GM19193 (cell line): ENCODE data around the gene LSG1.

ENCODE experiments used
- POLR2A ChIP-seq: IDR thresholded peaks from 4 replicates; pipeline ENCODE4 v1.6.1; 2011; ENCODE audit not compliant: insufficient read depth, insufficient read length; ENCODE audit errors: extremely low read depth

LSG1 gene

DNA sequence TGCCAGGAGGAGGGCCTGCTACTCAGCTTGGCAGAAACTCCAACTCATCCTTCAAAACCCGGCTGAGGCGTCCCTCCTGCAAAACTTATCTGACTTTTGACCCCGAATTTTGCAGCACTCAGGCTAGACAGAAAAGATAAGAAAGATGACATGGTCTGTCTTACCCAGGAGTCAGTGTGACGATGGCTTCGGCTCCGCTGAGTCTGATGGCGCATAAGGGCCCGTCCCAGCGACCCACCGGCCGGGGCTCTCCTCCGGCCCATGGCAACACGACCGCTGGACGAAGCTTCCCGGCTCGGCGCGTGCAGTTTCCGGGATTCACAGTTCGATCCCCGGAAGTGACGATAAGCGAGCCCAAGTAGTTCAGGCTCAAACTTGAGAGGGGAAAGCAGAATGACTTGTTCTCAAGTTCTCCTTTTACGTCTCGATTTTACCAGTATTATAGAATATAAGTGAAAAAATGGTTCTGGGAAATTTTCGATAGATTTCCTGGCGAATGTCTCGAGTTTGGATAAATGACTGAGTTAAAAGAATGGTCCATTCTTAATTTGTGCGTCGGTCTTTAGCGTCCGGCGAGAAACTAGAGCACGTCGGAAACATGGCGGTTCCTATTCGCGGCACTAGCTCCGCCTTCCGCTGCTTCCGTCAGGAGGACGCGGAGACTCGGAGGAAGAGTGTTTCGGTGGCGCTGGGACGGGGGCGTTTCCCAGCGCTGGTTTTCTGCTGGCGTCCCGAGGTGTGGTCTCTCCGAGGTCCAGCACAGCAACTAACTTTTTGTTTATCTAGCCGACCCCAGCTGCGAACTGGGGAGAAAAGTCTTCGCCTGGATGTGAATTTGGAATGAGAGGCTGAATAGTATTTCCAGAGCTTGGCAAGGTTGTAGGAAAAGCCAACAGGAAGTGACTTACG, at the start of gene LSG1:
Gene LSG1, minus strand, starts transcription at position 292 of the 909 bp plus-strand sequence. Its CDS starts 29 bp downstream, at position 263.
- TF ChIP-seq POLR2A, result peak; percentile 71

- TF ChIP-seq POLR2A, result no peak
These were observed 48.1 kb upstream of the LSG1 start for GRCh38 chr3:194720048-194720447.

DNA sequence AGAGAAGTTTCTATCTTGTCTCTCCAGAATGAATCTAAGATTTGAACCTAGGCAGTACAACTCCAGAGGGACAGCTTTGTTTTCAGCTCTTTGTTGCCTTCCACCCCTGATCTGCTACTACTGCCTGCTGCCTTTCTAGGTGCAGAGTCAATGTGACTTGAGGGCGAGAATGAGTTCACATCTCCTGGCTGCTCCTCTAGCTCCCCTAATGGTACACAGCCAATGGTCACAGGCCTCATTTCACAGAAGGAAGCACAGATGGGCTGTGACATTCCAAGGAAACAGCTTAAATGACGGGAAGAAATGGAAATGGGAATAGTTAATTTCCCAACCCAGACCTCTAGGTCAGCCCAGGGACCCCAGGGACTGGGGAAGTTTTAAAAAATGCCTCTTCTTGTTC, 46.1 kb upstream of the LSG1 start:
- no peak for TF ChIP-seq POLR2A

DNA sequence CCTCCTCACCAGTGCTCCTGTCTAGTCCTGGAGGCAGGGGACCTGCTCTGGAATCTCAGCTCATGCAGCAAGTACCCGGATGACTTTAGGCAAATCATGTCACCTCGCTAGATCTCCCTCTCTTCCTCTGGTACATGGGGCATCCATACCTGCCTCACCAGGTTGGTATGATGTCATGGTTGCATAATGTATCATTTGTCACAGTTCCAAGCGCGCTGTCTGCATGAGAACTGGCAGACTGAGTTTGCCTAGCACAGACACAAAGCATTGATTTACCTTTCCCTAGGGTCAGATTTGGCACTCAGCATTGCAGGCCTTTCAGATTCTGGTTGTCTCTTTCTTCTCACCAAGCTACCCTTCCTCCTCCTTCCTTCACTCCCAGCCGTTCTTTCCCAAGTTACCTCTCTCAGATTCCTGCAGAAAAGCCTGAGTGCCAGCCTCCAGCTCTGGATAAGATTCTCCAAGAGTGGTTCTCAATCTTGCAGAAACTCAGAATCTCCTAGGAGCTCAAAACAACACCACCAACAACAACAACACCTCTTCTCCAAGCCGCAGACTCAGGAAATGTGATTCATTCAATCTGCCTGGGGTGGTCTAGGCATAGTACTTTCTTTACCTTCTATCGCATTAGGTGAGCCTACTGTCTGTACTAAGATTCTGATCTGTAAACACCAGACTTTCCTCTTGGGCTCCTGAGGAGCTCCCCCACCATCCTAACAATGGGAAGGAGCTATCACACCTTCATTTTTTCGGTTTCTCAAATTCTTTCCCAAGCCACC, 43.2 kb upstream of the LSG1 start:
- TF ChIP-seq POLR2A, result no peak

DNA sequence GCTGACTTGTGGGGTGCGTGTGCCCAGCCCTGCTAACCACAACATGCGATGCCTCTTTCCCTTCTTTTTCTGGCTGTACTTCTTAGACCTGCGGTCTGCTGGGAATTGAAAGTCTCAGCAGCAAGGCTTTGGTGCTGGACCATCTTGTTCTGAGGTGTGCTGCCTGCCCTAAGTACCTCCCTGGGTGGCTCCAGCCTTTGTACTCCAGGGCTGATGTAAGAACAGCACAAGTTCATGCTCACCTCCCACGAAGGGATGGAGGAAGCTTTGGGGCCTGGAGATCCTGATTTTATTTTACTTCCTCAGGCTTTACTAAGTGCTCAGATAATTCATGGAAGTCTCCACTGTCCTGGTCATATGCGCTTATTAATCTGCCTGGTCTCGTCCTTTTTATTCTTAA, 42.6 kb upstream of the LSG1 start:
- TF ChIP-seq POLR2A, result no peak

- no peak for TF ChIP-seq POLR2A
These were observed 42.1 kb upstream of the LSG1 start for GRCh38 chr3:194714137-194714455.

GRCh38 chr3:194713299-194714136, 41.5 kb upstream of the LSG1 start:
- no peak for TF ChIP-seq POLR2A

DNA sequence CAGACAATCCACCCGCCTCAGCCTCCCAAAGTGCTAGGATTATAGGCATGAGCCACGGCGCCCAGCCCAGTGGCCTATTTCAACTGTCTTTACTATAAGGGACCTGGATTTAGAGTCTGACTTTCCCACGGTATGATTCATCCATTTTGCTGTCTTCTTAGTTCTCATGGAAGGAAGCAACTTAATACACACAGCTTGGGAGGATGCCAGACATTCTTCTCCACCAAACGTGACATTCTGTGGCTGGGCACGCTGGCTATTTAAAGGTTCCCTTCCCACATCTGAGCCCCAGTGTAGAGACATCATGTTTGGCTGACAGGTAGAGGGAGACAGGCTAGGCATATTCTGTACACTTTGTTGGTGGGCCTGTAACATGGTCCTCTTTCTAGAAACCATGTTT, 39.9 kb upstream of the LSG1 start:
- no peak for TF ChIP-seq POLR2A

DNA sequence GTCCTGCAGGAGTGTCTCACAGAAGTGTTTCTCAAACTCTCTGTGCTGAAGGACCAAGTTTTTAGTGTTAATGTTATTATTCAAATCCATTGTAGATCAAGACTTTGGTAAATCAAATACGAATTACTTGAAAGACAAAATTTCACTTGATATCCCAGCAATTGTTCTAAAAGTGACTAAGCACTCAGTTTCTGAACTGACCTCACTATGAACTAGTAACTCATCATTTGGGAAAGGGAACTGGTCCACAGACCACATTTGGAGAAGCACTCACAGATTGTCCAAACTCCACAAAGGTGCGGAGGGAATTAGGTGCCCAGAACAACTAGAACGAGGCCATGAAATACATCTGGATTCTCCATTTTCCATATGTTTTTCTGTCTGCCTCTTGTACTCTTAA, 39.3 kb upstream of the LSG1 start:
- TF ChIP-seq POLR2A, result no peak

DNA sequence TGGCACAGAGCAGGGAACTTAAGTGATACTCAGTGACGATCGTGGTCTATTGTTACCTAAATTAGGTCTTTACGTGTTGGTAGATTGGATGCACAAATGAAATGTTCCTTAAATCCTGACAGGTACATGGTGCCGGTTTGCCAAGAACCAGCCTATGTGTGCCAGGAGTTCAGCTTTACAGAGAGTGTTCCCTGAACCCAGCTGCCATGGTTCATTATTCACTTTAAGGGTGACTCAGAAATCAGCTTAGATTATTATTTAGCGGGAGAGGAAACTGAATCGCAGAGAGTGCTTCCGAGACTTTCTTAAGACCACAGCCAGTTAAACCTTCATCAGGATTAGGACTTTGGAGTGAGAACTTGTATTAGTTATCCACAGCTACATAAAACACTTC, 35.2 kb upstream of the LSG1 start:
- TF ChIP-seq POLR2A, result no peak

DNA sequence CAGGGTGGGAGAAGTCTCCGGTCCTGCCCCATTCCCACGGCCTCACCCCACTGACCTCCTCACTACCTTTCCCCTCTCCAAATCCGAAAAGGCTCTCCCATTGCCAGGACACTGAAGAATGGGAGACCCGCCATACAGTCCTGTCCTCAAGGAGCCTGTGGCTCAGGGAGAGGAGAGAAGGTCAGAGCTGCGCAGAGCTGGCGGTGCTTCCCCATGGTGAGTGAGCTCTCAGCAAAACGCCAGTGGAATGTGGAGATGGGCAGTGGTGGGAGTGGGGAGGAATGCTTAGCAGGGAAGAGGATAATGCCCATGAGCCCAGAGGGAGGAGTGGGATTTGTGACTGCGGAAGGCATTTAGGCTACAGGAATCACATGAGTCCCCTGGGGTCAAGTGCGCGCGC, 33.8 kb upstream of the LSG1 start:
- TF ChIP-seq POLR2A, result no peak

- no peak for TF ChIP-seq POLR2A
These were observed 33.2 kb upstream of the LSG1 start for GRCh38 chr3:194705227-194705626.

DNA sequence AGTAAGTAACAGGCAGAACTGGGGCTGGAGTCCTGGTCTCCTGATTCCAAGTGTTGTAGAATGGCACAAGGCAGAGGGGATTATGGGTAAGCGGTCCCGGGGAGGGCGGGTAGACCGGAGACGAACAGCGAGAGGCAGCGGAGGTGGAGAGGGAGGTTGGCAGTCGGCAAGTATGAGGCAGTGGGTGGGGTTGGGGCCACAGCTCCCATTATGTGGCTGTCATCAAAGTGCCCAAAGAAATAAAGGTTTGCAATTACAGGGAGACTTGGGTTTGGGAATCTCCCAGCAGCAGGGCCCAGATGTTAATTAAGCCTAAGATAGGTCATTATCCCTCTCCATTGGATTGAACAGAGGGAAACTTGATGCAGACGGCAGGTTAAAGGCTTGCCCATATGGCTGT, 30.6 kb upstream of the LSG1 start:
- TF ChIP-seq POLR2A, result no peak

DNA sequence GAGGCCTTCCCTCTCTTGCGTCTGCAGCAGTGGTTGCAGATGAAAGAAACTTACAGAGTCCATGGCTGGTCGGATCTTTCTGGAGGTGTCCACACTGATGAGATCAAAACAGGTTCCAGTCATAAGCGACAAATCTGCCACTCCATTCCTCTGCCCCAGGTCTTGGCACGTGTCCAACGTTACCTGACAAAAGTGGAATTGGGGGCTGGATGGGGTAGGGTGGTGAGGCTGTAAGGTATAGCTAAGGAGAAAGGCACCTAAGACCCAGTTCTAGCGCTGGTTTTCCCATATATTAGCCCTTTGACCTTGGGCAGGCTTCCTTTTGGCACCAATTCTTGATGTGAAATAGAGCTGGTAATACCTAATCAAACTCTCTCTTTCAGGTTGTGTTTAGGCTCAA, 24.7 kb upstream of the LSG1 start:
- no peak for TF ChIP-seq POLR2A
